GM21423 (cell line): ENCODE data around the gene TMEM129.

Source experiments
- ATAC-seq: cut with Tn5 transposase; IDR thresholded peaks from one replicate; pipeline ENCODE4 v1.9.1; 2021; ENCODE audit warnings: mild to moderate bottlenecking, moderate library complexity; ENCODE audit not compliant: unreplicated experiment

The TMEM129 gene

DNA sequence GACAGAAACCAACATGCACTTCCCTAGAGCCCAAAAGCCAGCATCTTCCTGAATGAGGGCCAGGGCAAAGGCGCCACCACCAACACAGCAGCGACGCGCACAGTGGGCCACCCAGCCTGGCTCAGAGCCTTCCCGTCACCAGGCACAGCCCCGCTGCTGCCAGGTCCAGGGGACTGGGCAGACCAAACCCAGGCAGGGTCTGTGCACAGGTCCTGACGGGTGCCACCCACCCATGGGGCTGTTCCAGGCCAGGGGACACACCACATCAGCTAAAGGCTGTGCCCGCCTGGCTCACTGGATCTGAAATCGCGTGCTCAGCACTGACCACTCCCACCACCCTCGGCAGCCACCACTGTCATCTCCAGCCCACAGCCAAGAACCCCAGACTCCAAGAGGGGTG lies 50.8 kb downstream of the TMEM129 start:
- ATAC-seq: no peak

DNA sequence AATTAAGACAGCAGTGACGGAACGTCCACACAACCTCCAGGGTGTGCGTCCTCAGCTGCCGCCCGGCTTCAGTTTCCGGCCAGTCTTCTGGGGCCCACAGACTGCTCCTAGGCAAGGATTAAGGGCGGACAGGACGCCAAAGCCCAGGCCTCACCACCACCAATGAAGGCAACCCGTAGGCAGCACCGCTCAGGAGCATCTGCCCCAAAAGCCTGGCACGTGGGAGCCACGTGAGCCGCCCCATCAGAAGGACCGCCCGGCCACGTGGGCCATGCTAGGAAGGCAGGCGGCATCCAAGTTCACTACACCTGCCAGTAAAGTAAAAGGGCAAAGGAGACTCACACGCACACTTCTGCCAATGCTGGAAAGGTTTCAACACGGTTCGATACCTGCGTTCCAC lies 51.3 kb downstream of the TMEM129 start:
- ATAC-seq: no peak

DNA sequence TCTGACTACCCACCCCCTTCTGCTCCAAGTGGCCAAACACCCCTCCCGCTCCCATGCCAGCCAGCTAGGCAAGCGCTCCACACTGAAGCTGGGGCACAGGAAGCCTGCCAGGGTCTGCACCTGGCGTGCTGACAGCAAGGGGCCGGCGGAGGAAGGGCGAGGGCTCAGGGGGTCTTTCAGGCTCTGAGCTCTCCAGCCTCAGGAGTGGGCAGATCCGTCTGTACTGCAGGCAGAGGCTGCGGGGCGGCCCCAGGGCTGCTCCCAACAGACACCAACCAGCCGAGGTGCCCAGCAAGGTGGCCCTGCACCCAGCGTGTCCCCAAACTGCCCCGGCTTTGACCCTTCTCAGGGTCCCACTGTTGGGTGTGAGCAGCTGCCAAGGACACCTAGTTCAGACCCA lies 51.9 kb downstream of the TMEM129 start:
- no peak for ATAC-seq

DNA sequence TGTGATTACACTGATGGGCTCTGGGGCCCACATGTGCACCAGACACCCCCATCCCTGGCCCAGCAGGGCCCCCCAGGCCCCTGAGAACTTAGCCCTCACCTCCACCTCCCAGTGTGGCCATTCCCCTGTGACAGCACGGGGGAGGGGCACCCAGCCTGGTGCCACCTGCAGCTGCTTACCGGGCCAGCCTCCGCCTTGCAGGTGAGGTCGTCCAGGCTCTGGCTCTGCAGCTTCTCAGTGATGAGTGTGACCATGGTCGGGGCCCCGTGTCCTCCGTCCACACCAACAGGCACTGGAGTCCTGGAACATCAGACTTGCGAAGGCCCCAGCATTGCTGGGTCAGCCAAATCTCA lies 52.7 kb downstream of the TMEM129 start:
- ATAC-seq: no peak

DNA sequence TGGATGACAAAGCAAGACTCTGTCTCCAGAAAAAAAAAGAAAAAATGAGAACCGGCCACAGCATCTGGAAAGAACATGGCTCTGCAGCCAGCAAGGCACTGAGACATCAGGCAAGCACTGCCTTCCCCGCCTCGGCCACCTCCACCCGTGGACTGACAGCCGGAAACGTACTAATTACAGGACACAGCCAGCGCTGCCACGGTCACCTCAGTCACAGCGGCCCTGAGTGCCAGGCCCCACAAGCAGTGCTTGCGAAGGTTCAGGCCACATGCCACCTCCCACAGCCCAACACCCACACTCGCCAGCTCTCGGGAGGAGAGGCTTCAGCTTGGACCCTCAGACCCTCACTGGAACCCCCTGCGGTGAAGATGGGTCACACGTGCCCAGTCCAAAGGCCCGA lies 53.9 kb downstream of the TMEM129 start:
- ATAC-seq: no peak

DNA sequence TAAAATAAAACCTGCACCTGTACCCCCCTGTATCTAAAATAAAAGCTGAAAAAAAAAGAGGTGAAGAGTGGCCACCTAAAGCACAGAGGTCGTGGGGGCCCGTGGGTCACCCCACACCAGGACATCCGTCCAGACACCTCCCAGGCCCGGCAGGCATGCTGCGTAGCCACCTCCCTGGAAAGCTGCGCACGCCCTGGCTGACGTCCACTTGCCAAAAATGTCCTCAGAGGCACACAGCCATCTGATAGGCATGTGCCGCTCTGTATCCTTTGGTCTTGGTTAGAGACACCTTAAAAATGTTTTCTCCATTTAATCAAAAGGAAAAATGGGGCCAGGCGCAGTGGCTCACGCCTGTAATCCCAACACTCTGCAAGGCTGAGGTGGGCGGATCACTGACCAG lies 54.7 kb downstream of the TMEM129 start:
- no peak for ATAC-seq
